GM21423 (cell line): Measurements from ENCODE around the gene KRTAP15-1.

Experiments
- ATAC-seq: cut with Tn5 transposase; IDR thresholded peaks from one replicate; pipeline ENCODE4 v1.9.1; 2021; ENCODE audit warnings: mild to moderate bottlenecking, moderate library complexity; ENCODE audit not compliant: unreplicated experiment

Gene KRTAP15-1

GRCh38 chr21:30486180-30486579, 46.1 kb downstream of the KRTAP15-1 start:
- no peak for ATAC-seq

GRCh38 chr21:30487336-30487735, 47.3 kb downstream of the KRTAP15-1 start, which contains the start of gene KRTAP19-2:
Gene KRTAP19-2 (minus strand): TSS chr21:30487436. CDS start chr21:30487348, 88 bp downstream.
- ATAC-seq = no peak
